NCI-H2171 (cell line): ENCODE results near the gene CLDN14.

ENCODE experiments used
- DNase-seq: peaks from one replicate; lab custom pipeline; 2025; lab: John Stamatoyannopoulos, UW

The CLDN14 gene

GRCh38 chr21:36471254-36471723 lies 8.6 kb downstream of the CLDN14 start:
- DNase-seq = no peak

- no peak for DNase-seq
Measured at GRCh38 chr21:36470294-36470693, 9.6 kb downstream of the CLDN14 start.

- DNase-seq = no peak
Measured at GRCh38 chr21:36466061-36466511, 13.8 kb downstream of the CLDN14 start.

GRCh38 chr21:36465478-36465877 lies 14.4 kb downstream of the CLDN14 start:
- no peak for DNase-seq

- DNase-seq = no peak
Measured at GRCh38 chr21:36464590-36464989, 15.3 kb downstream of the CLDN14 start.

- DNase-seq = no peak
Measured at GRCh38 chr21:36463991-36464390, 15.9 kb downstream of the CLDN14 start.

- no peak for DNase-seq
Measured at GRCh38 chr21:36463204-36463603, 16.7 kb downstream of the CLDN14 start.

GRCh38 chr21:36461918-36462486 lies 17.9 kb downstream of the CLDN14 start:
- no peak for DNase-seq

- DNase-seq = no peak
Measured at GRCh38 chr21:36461277-36461917, 18.5 kb downstream of the CLDN14 start.

- DNase-seq = no peak
Measured at GRCh38 chr21:36460866-36461265, 19.1 kb downstream of the CLDN14 start.

GRCh38 chr21:36459098-36459497 lies 20.8 kb downstream of the CLDN14 start:
- DNase-seq = no peak

- DNase-seq = no peak
Measured at GRCh38 chr21:36456729-36457414, 23.1 kb downstream of the CLDN14 start.

- DNase-seq = no peak
Measured at GRCh38 chr21:36454706-36455105, 25.2 kb downstream of the CLDN14 start.

GRCh38 chr21:36454093-36454531 lies 25.8 kb downstream of the CLDN14 start:
- no peak for DNase-seq

- DNase-seq = no peak
Measured at GRCh38 chr21:36452281-36452825, 27.6 kb downstream of the CLDN14 start.

GRCh38 chr21:36451506-36451905 lies 28.4 kb downstream of the CLDN14 start:
- no peak for DNase-seq

- no peak for DNase-seq
Measured at GRCh38 chr21:36450511-36450910, 29.4 kb downstream of the CLDN14 start.

GRCh38 chr21:36446301-36446700 lies 33.6 kb downstream of the CLDN14 start:
- no peak for DNase-seq

- no peak for DNase-seq
Measured at GRCh38 chr21:36441715-36442114, 38.2 kb downstream of the CLDN14 start.

GRCh38 chr21:36437745-36438128 lies 42.2 kb downstream of the CLDN14 start:
- no peak for DNase-seq

- DNase-seq = peak; percentile 27
Measured at GRCh38 chr21:36436829-36437744, 42.8 kb downstream of the CLDN14 start.

- DNase-seq = no peak
Measured at GRCh38 chr21:36434144-36434543, 45.8 kb downstream of the CLDN14 start.
